Progenitor cell of endocrine pancreas (in vitro differentiated cells): ENCODE results near the gene LRMDA. TPM values are rescaled to one million over a fixed set of nuclear protein-coding genes. Genes with fewer than 3 reads are reported as not detected.

Experiments
- DNase-seq: peaks from one replicate; pipeline ENCODE4 v3.0.0; 2021; ENCODE audit warnings: low spot score; ENCODE audit not compliant: unreplicated experiment
- H3K27ac Mint-ChIP-seq: 2 replicates; pipeline ENCODE4 v1.8.0; 2021; ENCODE audit warnings: mild to moderate bottlenecking, moderate library complexity, mixed read lengths
- H3K27me3 Mint-ChIP-seq: 2 replicates; pipeline ENCODE4 v1.8.0; 2021; ENCODE audit warnings: mixed read lengths
- H3K36me3 Mint-ChIP-seq: 2 replicates; pipeline ENCODE4 v1.8.0; 2022; ENCODE audit warnings: mixed read lengths; ENCODE audit not compliant: insufficient read depth
- H3K4me1 Mint-ChIP-seq: 2 replicates; pipeline ENCODE4 v1.8.0; 2021; ENCODE audit warnings: low read depth, mixed read lengths
- H3K4me3 Mint-ChIP-seq: 2 replicates; pipeline ENCODE4 v1.8.0; 2021; ENCODE audit warnings: low read depth, mild to moderate bottlenecking, moderate library complexity, mixed read lengths
- H3K9me3 Mint-ChIP-seq: 2 replicates; pipeline ENCODE4 v1.8.0; 2021; ENCODE audit warnings: low read depth, mixed read lengths
- CTCF ChIP-seq: fragments of 200-600 bp; sonication (generic); IDR thresholded peaks from one replicate; pipeline ENCODE4 v1.5.0; 2021; ENCODE audit warnings: antibody characterized with exemption, mild to moderate bottlenecking; ENCODE audit not compliant: unreplicated experiment
- total RNA-seq: library from RNA; stranded (reverse); gene quantifications from 2 replicates; pipeline ENCODE4 v1.2.1, GENCODE V29; 2021

LRMDA gene
- total RNA-seq, 1 donor from 2014 or later, result 6.5 TPM

GRCh38 chr10:76336213-76336963 is 905.0 kb downstream of the LRMDA start:
- Mint-ChIP-seq H3K36me3 (no peaks in the 10 kb centered on the region), H3K4me1 (peaks cover 9% of the 10 kb centered on the region), H3K4me3 (no peak overlapping the region), H3K27me3 (peaks cover 3% of the 10 kb centered on the region), H3K27ac (no peak overlapping the region), H3K9me3 (no peaks in the 10 kb centered on the region)
- TF ChIP-seq CTCF, result no peak
- DNase-seq, result no peak

DNA sequence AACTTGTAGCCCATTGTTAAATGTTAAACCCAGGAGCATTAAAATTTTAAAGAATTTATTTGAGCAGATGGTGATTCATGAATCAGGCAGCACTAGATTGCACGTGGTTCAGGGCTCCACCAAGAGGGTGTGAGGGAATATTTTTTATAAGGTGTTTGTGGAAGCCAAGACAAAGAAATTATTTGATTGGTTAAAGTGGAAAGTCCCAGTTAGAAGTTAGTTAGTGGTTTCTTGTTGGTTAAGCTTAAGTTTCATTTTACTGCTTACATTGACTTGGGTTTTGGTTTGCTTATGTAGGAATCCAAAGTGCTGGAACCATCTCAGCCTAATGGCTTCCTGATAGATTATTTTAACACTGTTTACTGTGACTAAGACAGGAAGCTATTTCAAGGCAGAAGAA is 906.2 kb downstream of the LRMDA start:
- Mint-ChIP-seq H3K9me3 (peaks cover 1% of the 10 kb centered on the region), H3K36me3 (no peaks in the 10 kb centered on the region), H3K4me3 (no peak overlapping the region), H3K27ac (no peak overlapping the region), H3K4me1 (peaks cover 9% of the 10 kb centered on the region), H3K27me3 (no peaks in the 10 kb centered on the region)
- TF ChIP-seq CTCF, result no peak
- no peak for DNase-seq

DNA sequence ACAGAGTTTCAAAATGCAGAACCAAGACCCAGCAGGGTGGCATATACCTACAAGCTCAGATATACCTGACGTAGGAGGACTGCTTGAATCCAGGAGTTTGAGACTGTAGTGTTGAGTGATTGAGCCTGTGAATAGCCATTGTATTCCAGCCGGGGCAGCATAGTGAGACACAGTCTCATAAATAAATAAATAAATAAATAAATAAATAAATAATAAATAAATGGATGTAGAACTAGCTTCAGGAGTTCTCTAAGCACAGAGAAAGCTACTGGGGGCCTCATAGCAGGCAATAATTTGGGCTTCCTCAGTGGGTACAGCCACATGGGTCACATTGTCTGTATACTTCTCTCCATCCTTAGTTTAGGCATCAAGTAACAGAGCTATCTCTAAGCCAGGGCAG is 906.8 kb downstream of the LRMDA start:
- no peak for DNase-seq
- Mint-ChIP-seq H3K4me3 (no peak overlapping the region), H3K9me3 (peaks cover 5% of the 10 kb centered on the region), H3K36me3 (no peaks in the 10 kb centered on the region), H3K27me3 (no peaks in the 10 kb centered on the region), H3K4me1 (peaks cover 9% of the 10 kb centered on the region), H3K27ac (no peak overlapping the region)
- TF ChIP-seq CTCF, result no peak

- Mint-ChIP-seq H3K4me3 (no peak overlapping the region), H3K27ac (no peak overlapping the region)
Observed at GRCh38 chr10:76341740-76342139, 910.3 kb downstream of the LRMDA start.

DNA sequence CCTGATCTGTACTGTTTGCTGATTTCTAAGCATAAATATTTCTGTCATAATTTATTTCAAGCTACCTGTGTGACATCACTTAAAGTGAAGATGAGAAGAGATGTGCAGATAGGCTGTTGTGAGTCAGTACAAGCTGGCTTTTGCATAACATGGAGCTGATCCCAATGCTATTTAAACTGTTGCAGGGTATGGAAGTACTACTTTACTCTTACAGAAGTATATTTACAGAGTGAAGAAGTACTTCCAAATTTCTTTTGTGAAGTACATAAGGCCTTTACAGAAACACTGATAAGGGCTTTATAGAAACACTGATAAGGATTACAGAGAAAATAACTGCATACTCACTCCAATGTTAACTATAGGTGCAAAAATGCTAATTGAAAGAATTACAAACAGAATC is 911.6 kb downstream of the LRMDA start:
- Mint-ChIP-seq H3K9me3 (peaks cover 5% of the 10 kb centered on the region), H3K4me3 (no peak overlapping the region), H3K4me1 (no peaks in the 10 kb centered on the region), H3K36me3 (no peaks in the 10 kb centered on the region), H3K27me3 (no peaks in the 10 kb centered on the region), H3K27ac (no peak overlapping the region)
- DNase-seq, result no peak
- TF ChIP-seq CTCF, result no peak

More at GRCh38 chr10:76341740-76342139, 910.3 kb downstream of the LRMDA start:
- no peak for DNase-seq
- no peak for TF ChIP-seq CTCF
- Mint-ChIP-seq H3K27me3 (no peaks in the 10 kb centered on the region), H3K36me3 (no peaks in the 10 kb centered on the region), H3K9me3 (peaks cover 5% of the 10 kb centered on the region), H3K4me1 (peaks cover under 1% of the 10 kb centered on the region)
